HepG2 (cell line): ENCODE measurements around the gene FAM20C. TPM values are rescaled to one million over a fixed set of nuclear protein-coding genes. Genes with fewer than 3 reads are reported as not detected.

ENCODE experiments used
- ATAC-seq: fragments of 200-7000 bp; cut with Tn5 transposase; 3 replicates; pipeline ENCODE4 v1.9.1; 2020; ENCODE audit warnings: mild to moderate bottlenecking, moderate library complexity
- BruUV-seq: library from RNA; stranded (reverse); fragments of 400-500 nt; replicated peaks from 2 replicates; lab custom pipeline; 2021; lab: Mats Ljungman, UMichigan
- CTCF ChIA-PET: fragments of 300-600 bp; formaldehyde crosslinking; extraction: SDS; loops from one replicate; lab custom pipeline; 2021; ENCODE audit warnings: low total read pairs, inconsistent platforms, low intra/inter-chr PET ratio; lab: Yijun Ruan, JAX
- POLR2A ChIA-PET: fragments of 350-600 bp; sonication (Branson Sonifier 250); formaldehyde crosslinking; loops from one replicate; lab custom pipeline; 2020; ENCODE audit warnings: antibody characterized with exemption, inconsistent platforms; lab: Yijun Ruan, JAX
- DNase-seq: peaks from one replicate; pipeline ENCODE4 v3.0.0-alpha.2; 2015; ENCODE audit warnings: low spot score
- FAIRE-seq: peaks from 3 replicates; lab custom pipeline; 2011; peaks lifted over from hg19 to GRCh38; lab: Jason Lieb, UNC
- H2AFZ ChIP-seq: one replicate; pipeline ENCODE4 v1.6.1; 2011; ENCODE audit warnings: low read length, inconsistent platforms
- H3K27ac ChIP-seq: fragments of 300-600 bp; 3 replicates; pipeline ENCODE4 v1.8.0; 2011; ENCODE audit warnings: mixed run types, mild to moderate bottlenecking, mixed read lengths, low read length, inconsistent platforms; ENCODE audit not compliant: insufficient read depth; ENCODE audit errors: extremely low read length
- H3K27me3 ChIP-seq, 2 experiments: fragments of 200-600 bp in 1 of 2; 2 replicates in 1 of 2; 3 replicates in 1 of 2; pipeline versions ENCODE4 v1.6.0 to v1.8.0; 2011; ENCODE audit warnings: low read length in 2 of 2, mild to moderate bottlenecking in 2 of 2, moderate library complexity in 2 of 2, inconsistent platforms in 1 of 2; ENCODE audit not compliant: insufficient read depth in 2 of 2, control insufficient read depth in 1 of 2
- H3K36me3 ChIP-seq, 2 experiments: fragments of 200-600 bp in 1 of 2; replicated peaks in 1 of 2; 2 replicates in 1 of 2; 3 replicates in 1 of 2; pipeline versions ENCODE4 v1.5.1 to v1.8.0; 2011; ENCODE audit warnings: low read length in 2 of 2, inconsistent platforms in 1 of 2; ENCODE audit not compliant: insufficient read depth in 2 of 2, control insufficient read depth in 1 of 2
- H3K4me1 ChIP-seq: 2 replicates; pipeline ENCODE4 v1.5.1; 2012; ENCODE audit warnings: low read length, inconsistent platforms; ENCODE audit not compliant: insufficient read depth
- H3K4me2 ChIP-seq: 2 replicates; pipeline ENCODE4 v1.6.0; 2011; ENCODE audit warnings: low read depth, low read length, inconsistent platforms
- H3K4me3 ChIP-seq, 3 experiments: fragments of 200-600 bp in 1 of 3; sonication (generic), shearing (Covaris generic) in 1 of 3; replicated peaks in 1 of 3; 2 replicates each; pipeline ENCODE4 v1.5.1; 2011 to 2016; ENCODE audit warnings: low read length in 3 of 3, inconsistent platforms in 2 of 3, low read depth in 2 of 3, mild to moderate bottlenecking in 2 of 3, control low read depth in 1 of 3, mixed read lengths in 1 of 3; ENCODE audit not compliant: insufficient read depth in 1 of 3
- H3K79me2 ChIP-seq: one replicate; pipeline ENCODE4 v1.6.1; 2011; ENCODE audit warnings: low read length, inconsistent platforms; ENCODE audit not compliant: insufficient read depth
- H3K9ac ChIP-seq: 2 replicates; pipeline ENCODE4 v1.6.0; 2011; ENCODE audit warnings: mild to moderate bottlenecking, low read depth, low read length, inconsistent platforms; ENCODE audit not compliant: insufficient read depth
- H3K9me3 ChIP-seq: 2 replicates; pipeline ENCODE4 v1.5.1; 2012; ENCODE audit warnings: mild to moderate bottlenecking, low read length
- H4K20me1 ChIP-seq: 2 replicates; pipeline ENCODE4 v1.6.0; 2011; ENCODE audit warnings: inconsistent platforms, mild to moderate bottlenecking, low read length, moderate library complexity; ENCODE audit not compliant: insufficient read depth
- BORCS8-MEF2B ChIP-seq: sonication (generic); formaldehyde crosslinking; IDR thresholded peaks from 2 replicates; pipeline ENCODE4 v1.8.0; 2022; ENCODE audit warnings: mild to moderate bottlenecking, missing genetic modification reagents
- KLF16 ChIP-seq, 2 experiments: sonication (generic) in 1 of 2; formaldehyde crosslinking in 1 of 2; IDR thresholded peaks; 2 replicates each; pipeline versions ENCODE4 v1.6.1 to v1.8.0; 2016 to 2023; ENCODE audit warnings: missing genetic modification reagents in 2 of 2, missing compliant biosample characterization in 1 of 2
- MAF1 ChIP-seq: sonication (generic); formaldehyde crosslinking; IDR thresholded peaks from 2 replicates; pipeline ENCODE4 v1.5.0; 2020; ENCODE audit warnings: missing genetic modification reagents, borderline replicate concordance
- NR2F6 ChIP-seq, 2 experiments: IDR thresholded peaks; 2 replicates each; pipeline ENCODE4 v1.6.1; 2016; ENCODE audit warnings: antibody characterized with exemption in 1 of 2, mild to moderate bottlenecking in 1 of 2
- SIX1 ChIP-seq: sonication (generic); formaldehyde crosslinking; IDR thresholded peaks from 2 replicates; pipeline ENCODE4 v1.4.0; 2020; ENCODE audit warnings: missing genetic modification reagents, borderline replicate concordance
- TFDP2 ChIP-seq: sonication (generic); formaldehyde crosslinking; IDR thresholded peaks from 2 replicates; pipeline ENCODE4 v1.4.0; 2020; ENCODE audit warnings: missing genetic modification reagents
- ZBTB43 ChIP-seq: sonication (generic); formaldehyde crosslinking; conservative IDR thresholded peaks from 2 replicates; pipeline ENCODE4 v1.4.0; 2020; ENCODE audit warnings: missing genetic modification reagents
- ZNF124 ChIP-seq: sonication (generic); formaldehyde crosslinking; IDR thresholded peaks from 2 replicates; pipeline ENCODE4 v1.4.0; 2020; ENCODE audit warnings: missing genetic modification reagents
- ZNF335 ChIP-seq: sonication (generic); formaldehyde crosslinking; IDR thresholded peaks from 2 replicates; pipeline ENCODE4 v1.4.0; 2020; ENCODE audit warnings: missing genetic modification reagents
- ZSCAN12 ChIP-seq: sonication (generic); formaldehyde crosslinking; IDR thresholded peaks from 2 replicates; pipeline ENCODE4 v1.9.0; 2021; ENCODE audit warnings: mild to moderate bottlenecking, missing genetic modification reagents
- WGBS: methylation state at CpG from one replicate; pipeline ENCODE4 v1.1.6; 2017; ENCODE audit warnings: low lambda C conversion rate; 5-methylcytosine and 5-hydroxymethylcytosine counted together
- in situ Hi-C: cut with HindIII; loops from 2 replicates; pipeline ENCODE4 v1.10.0; 2017; ENCODE audit warnings: low pct_unique_long_range_greater_than_20kb; ENCODE audit not compliant: extremely low pct_ligation_motif_present
- intact Hi-C: fragments of 100-400 bp; cut with micrococcal nuclease; formaldehyde crosslinking; loops from one replicate; pipeline ENCODE4 v1.10.0; 2022; ENCODE audit not compliant: unreplicated experiment
- polyA plus RNA-seq, 8 experiments: library from polyadenylated mRNA; depleted of rRNA in 3 of 8; stranded (reverse) in 7 of 8; unstranded in 1 of 8; fragments of >200 nt; fragmentation: Illumina TruSeq in 4 of 8; extraction: Trizol in 4 of 8; gene quantifications; 2 replicates each; pipeline versions ENCODE4 v1.2.1 to v1.2.3, GENCODE V29; 2011 to 2016; ENCODE audit warnings: low read depth in 4 of 8, missing spikeins in 1 of 8, mixed read lengths in 1 of 8; ENCODE audit not compliant: insufficient read depth in 1 of 8
- total RNA-seq, 5 experiments: library from RNA; depleted of rRNA; stranded (reverse); fragments of >200 nt; fragmentation: Illumina TruSeq; extraction: Trizol; gene quantifications; 2 replicates each; pipeline ENCODE4 v1.2.3, GENCODE V29; 2016; ENCODE audit warnings: low read depth in 1 of 5

Gene FAM20C
- total and polyA plus RNA-seq, 2 of the 13 experiments (the other 11 are each of a cell fraction or from before 2014, with no cell fraction given), result 11.9 to 19.9 TPM

- Histone ChIP-seq H3K4me1 (peaks cover 44% of the 10 kb centered on the region), H3K4me2 (no peak overlapping the region), H4K20me1 (peaks cover 6% of the 10 kb centered on the region; the same call in 1 of the 2 replicates), H3K36me3 (peaks cover 4 to 30% of the 10 kb centered on the region in 2 experiments; a peak in 4 of 5 replicates), H2AFZ (no peak overlapping the region), H3K9me3 (no peaks in the 10 kb centered on the region), H3K79me2 (peaks cover 14% of the 10 kb centered on the region), H3K9ac (no peak overlapping the region), H3K4me3 (no peak overlapping the region), H3K27me3 (no peaks in the 10 kb centered on the region), H3K27ac (no peak overlapping the region)
- DNase-seq, result no peak
- TF ChIP-seq BORCS8-MEF2B (CRISPR knock-in tag) (no peak), SIX1 (CRISPR knock-in tag) (no peak), ZBTB43 (CRISPR knock-in tag) (no peak), ZSCAN12 (no peak), KLF16 (CRISPR knock-in tag; IDR thresholded peaks at IDR 0.05) (no peak), ZNF124 (CRISPR knock-in tag) (no peak), MAF1 (no peak), NR2F6 (IDR thresholded peaks at IDR 0.05) (no peak), NR2F6 (CRISPR knock-in tag; IDR thresholded peaks at IDR 0.05) (no peak), TFDP2 (CRISPR knock-in tag) (no peak), ZNF335 (CRISPR knock-in tag) (no peak)
- intact Hi-C loops (no loop called here), in situ Hi-C loops (no loop called here)
- BruUV-seq, result no TSS peak
- ChIA-PET CTCF (no interaction called here), POLR2A (interaction anchor here (1.2 to 2.2 kb wide), 3 partner anchors 19 to 24 kb away, joined by 3 to 10 read pairs (median 6); partner anchors contain the start of gene FAM20C)
- no peak for ATAC-seq
- WGBS, result 87% methylated on average over 13 of the region's 24 CpGs
- no peak for FAIRE-seq
Measured at GRCh38 chr7:216360-217300, 24.3 kb downstream of the FAM20C start.
